Measurements from ENCODE around the gene CPSF4L. TPM values are rescaled to one million over a fixed set of nuclear protein-coding genes. Genes with fewer than 3 reads are reported as not detected.

CPSF4L gene
- polyA plus RNA-seq, 3 donors = 0.25 TPM; not detected in 2

GRCh38 chr17:73215447-73215846, 46.2 kb downstream of the CPSF4L start:
- no peak overlapping the region for H3K27ac ChIP-seq (ENCODE audit: low read depth, low read length)
- 67 to 98% (median 96%) methylated on average over 2 of the region's 2 CpGs for WGBS, 3 donors

- 62 to 83% (median 77%) methylated on average over 4 of the region's 4 CpGs for WGBS, 3 donors
- no peak overlapping the region for H3K27ac ChIP-seq (ENCODE audit: low read depth, low read length)
These were observed 46.8 kb downstream of the CPSF4L start for GRCh38 chr17:73214851-73215250.

GRCh38 chr17:73214008-73214407, 47.7 kb downstream of the CPSF4L start:
- H3K27ac ChIP-seq (ENCODE audit: low read depth, low read length) = no peak overlapping the region

- no peak overlapping the region for H3K27ac ChIP-seq (ENCODE audit: low read depth, low read length)
- WGBS, 3 donors = 45 to 76% (median 50%) methylated on average over 13 of the region's 13 CpGs
These were observed 49.9 kb downstream of the CPSF4L start for GRCh38 chr17:73211745-73212144.

GRCh38 chr17:73210002-73210678, 51.5 kb downstream of the CPSF4L start:
- WGBS, 3 donors = 82% methylated on average over 8 of the region's 8 CpGs
- no peak overlapping the region for H3K27ac ChIP-seq (ENCODE audit: low read depth, low read length)

GRCh38 chr17:73209436-73209835, 52.2 kb downstream of the CPSF4L start:
- no peak overlapping the region for H3K27ac ChIP-seq (ENCODE audit: low read depth, low read length)
- WGBS, 3 donors = 94 to 96% (median 95%) methylated on average over 13 of the region's 13 CpGs

GRCh38 chr17:73208139-73208827, 53.4 kb downstream of the CPSF4L start:
- 88 to 94% (median 93%) methylated on average over 16 of the region's 16 CpGs for WGBS, 3 donors
- no peak overlapping the region for H3K27ac ChIP-seq (ENCODE audit: low read depth, low read length)

GRCh38 chr17:73205459-73205961, 56.2 kb downstream of the CPSF4L start:
- H3K27ac ChIP-seq (ENCODE audit: low read depth, low read length) = no peak overlapping the region
- 76 to 89% (median 88%) methylated on average over 10 of the region's 10 CpGs for WGBS, 3 donors

GRCh38 chr17:73203788-73204479, 57.7 kb downstream of the CPSF4L start:
- H3K27ac ChIP-seq (ENCODE audit: low read depth, low read length) = no peak overlapping the region
- WGBS, 3 donors = 62 to 71% (median 65%) methylated on average over 10 of the region's 10 CpGs

GRCh38 chr17:73203135-73203787, 58.4 kb downstream of the CPSF4L start:
- WGBS, 3 donors = 11 to 43% (median 34%) methylated on average over 8 of the region's 8 CpGs
- H3K27ac ChIP-seq (ENCODE audit: low read depth, low read length) = no peak overlapping the region

- WGBS, 3 donors = 81 to 87% (median 87%) methylated on average over 19 of the region's 19 CpGs
- no peak overlapping the region for H3K27ac ChIP-seq (ENCODE audit: low read depth, low read length)
These were observed 60.2 kb downstream of the CPSF4L start for GRCh38 chr17:73201215-73202069.

GRCh38 chr17:73200476-73200875, 61.2 kb downstream of the CPSF4L start:
- WGBS, 3 donors = 84 to 90% (median 88%) methylated on average over 10 of the region's 10 CpGs

GRCh38 chr17:73199751-73200317, 61.8 kb downstream of the CPSF4L start:
- no peak overlapping the region for H3K27ac ChIP-seq (ENCODE audit: low read depth, low read length)
- 96% methylated on average over 8 of the region's 8 CpGs for WGBS, 3 donors

More at GRCh38 chr17:73200476-73200875, 61.2 kb downstream of the CPSF4L start:
- no peak overlapping the region for H3K27ac ChIP-seq (ENCODE audit: low read depth, low read length)

GRCh38 chr17:73198930-73199260, 62.8 kb downstream of the CPSF4L start:
- no peak overlapping the region for H3K27ac ChIP-seq (ENCODE audit: low read depth, low read length)
- 93 to 94% (median 93%) methylated on average over 7 of the region's 7 CpGs for WGBS, 3 donors

All from adipose tissue (tissue), 3 donors.